Stimulated activated CD8-positive, alpha-beta memory T cell treated with anti-CD3 and anti-CD28 coated beads, Interleukin-4, amount 100 ng/mL, for 48 hours (primary cell): Measurements from ENCODE around the gene TRIO.

Experiments used
- DNase-seq: peaks from one replicate; pipeline ENCODE4 v3.0.0-alpha.2; 2020

Gene TRIO

DNA sequence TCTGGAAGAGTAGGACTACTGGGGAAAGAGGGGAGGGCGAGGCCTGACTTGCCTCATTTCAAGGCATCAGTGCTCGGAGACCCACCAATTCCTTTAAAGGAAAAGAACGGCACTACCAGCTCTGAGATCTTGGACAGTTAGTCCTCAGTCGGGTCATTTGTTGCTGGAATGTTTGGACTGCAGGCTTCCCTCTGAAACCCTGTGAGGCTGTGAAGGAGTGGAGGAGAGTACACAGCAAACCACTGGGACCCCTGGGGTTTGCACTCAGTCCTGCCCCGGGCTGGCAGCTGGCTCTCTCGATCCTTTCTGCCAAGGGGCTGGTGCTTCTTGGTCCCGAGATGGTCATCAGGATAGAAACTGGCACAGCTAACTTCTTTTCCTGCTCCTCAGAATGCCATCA is 194.5 kb downstream of the TRIO start:
- no peak for DNase-seq

DNA sequence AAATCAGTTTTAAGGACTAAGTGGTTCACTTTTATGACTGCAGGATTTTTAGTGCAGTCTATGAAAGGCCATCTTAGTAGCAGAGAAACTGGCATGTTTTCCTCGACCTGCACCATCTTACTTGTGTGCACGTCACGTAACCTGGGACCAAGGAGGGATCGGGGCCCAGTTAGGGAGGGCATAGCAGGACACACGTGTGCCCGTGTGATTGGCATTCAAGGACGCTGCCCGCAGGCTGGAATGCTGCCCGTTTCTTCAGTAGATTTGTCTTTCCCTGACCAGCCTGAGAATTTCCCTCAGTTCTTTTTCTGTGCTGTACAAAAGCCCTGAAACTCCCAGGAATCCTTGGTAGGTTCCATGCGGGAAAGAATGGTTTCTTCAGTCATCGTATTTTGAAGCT is 196.3 kb downstream of the TRIO start:
- DNase-seq, result no peak

DNA sequence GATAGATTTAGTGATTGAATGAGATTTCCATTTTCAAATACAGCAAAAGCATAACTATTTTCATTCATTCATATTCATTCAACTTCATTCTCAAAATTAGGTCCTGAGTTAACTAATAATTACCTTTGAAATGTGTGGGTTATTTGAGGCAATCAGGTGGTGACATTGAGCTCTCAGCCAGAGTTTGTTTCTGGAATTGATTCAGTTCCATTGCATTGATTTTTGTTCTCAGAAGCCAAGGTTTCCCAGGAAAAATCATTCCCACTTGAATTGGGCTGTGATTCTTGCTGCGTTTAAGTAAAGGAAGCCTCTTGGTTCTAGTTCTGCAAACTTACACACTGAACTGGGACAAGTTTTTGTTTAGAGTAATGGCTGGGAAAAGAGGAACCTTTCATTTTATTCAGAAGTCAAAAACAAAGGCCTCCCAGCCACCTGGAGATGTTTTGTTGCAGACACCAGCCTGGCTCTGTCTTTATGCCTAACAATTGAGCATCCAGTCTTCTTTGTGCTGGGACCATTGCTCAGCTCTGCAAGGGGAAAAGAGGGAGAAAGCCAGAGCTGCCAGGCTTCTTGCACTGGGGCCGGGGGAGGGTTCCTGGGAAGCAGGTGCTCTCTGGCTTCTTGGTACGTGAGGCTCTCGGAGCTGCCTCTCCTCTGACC is 198.6 kb downstream of the TRIO start:
- no peak for DNase-seq

DNA sequence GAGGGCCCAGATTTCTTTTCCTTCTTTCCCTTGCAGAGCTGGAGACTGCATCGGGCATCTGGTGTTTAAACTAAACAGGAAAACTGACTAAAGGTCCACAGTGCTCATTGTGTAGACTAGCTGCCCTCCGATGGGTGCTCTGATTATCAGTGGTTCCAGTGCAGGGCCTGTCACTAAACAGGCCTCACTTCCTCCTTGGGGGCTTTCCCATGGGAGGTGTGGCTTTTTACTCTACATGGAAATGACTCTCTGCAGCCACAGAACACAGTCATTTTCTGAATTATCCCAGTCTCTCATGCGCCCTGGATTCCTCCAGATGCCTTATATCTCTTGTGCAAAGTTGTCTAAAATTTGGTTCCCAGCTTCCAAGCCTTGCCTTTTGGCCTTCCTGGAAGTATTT is 199.2 kb downstream of the TRIO start:
- DNase-seq, result no peak

DNA sequence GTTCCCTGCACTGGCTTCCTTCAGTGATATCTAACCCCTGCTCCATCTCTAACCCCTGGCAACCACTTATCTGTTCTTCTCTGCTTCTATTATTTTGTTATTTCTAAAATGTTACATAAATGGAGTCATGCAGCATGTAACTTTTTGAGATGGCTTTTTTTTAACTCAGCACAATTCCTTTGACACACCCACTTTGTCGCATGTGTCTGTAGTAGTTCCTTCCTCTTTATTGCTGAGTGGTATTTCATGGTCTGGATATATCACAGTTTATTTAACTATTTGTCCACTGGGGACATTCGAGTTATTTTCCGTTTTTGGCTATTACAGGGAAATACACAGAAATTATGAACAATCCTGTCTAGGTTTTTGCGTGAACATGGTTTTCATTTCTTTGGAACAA is 200.2 kb downstream of the TRIO start:
- DNase-seq, result no peak

DNA sequence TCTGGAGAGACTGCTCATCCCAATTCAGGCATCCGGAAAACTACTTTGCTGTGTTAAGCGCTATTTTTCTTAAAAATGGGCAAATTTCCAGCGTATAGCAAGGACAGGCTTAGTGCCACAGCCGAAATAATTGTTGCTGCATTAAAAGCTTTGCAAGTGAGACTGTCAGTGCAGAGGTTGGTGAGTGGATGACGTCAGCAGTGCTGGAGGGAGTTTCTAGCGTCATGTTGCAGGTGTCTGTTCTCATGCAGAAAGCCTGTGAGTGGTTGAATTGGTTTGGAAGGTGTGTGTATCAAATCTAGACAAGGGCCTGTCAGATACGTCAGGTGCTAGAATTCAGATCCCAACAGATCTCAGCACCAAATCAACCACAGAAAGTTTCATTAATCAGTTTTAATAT is 204.4 kb downstream of the TRIO start:
- no peak for DNase-seq

DNA sequence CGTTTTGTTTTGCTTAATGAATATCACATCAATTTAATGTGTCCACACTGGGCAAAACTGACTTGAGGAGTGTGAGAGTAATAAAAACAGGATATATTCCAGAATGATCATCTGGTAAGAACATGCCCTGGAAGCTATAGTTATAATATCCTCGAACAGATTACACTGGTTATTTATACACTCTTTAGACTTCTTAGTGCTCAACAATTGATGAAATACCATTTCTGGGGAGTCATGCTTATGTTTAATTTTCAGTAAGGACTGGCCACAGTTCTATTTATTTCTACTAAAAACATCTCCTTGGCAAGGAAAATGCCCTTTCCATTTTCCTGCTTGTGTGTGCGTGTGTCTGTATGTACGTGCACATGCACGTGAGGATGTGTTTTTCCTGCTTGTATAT is 205.0 kb downstream of the TRIO start:
- no peak for DNase-seq

DNA sequence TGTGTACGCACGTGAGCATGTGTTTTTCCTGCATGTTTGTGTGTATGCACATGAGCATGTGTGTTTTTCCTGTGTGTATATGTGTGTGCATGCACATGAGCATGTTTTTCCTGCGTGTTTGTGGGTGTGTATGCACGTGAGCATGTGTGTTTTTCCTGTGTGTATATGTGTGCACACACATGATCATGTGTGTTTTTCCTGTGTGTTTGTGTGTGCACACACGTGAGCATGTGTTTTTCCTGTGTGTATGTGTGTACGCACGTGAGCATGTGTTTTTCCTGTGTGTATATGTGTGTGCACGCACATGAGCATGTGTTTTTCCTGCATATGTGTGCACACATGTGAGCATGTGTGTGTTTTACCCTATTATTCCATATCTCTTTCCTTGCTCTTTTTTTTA is 205.9 kb downstream of the TRIO start:
- no peak for DNase-seq

DNA sequence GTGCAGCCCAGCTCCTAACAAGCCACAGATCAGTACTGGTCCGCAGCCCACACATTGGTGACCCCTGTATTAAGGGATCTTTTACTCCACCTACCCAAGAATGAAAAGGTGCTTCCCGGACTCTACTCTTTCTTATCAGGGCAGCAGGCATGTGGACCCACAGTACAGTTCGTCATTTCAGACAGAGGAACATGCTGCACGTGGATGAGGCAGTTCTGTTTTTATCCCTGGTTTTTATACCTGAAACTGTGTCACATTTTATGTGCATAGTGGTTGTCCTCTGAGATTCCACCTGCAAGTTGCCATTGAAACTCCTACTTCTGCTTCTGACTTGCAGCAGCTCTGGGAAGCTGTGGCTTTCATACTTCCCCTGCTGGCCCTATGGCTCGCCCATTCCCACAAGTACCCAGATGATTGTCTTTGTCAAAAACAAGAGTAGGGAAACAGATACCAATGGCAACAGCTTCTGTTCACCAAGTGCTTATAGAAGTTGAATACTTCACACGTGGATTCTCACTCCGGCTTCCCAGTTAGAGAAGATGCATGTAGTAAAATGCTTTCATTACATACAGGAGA is 208.0 kb downstream of the TRIO start:
- no peak for DNase-seq

DNA sequence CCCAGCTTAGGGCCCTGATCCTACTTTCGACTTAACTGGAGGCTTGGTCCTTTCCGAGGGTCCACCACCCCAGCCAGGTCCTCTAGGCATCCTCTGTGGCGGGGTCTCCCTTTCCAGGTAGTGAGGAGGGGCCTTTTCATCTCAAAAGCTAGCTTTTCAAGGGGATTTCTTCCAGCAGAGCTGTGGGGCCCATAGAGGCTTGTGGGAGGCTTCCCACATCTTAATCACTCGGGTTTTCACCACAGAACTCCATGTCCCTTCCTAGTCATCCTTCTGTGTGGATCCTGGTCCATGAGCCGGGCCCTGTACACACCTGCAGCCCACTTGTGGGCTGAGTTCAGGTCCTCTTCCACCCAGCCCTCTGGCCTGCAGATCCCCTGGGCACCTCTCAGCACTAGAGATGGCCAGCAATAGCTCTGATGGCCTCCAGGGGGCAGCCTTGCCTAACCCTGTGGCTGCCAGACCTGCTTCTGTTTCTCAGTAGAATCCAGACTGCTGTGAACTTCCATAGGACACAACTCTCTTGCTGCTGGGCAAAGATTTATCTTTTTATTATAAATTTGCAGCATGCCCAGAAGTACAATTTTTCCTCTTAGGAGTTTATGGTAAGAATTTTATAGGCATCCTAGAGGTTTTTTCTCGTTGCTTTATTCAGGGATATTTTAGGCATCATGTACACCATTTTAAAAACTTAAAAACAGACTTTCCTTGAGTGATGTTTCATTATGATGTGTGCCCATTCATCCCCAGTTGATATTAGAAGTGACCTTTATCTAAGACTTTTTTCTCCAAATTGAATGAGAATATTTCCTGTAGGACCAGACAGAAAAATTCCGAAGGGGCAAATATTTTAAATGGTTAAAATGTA is 208.9 kb downstream of the TRIO start:
- DNase-seq, result peak; percentile 74

DNA sequence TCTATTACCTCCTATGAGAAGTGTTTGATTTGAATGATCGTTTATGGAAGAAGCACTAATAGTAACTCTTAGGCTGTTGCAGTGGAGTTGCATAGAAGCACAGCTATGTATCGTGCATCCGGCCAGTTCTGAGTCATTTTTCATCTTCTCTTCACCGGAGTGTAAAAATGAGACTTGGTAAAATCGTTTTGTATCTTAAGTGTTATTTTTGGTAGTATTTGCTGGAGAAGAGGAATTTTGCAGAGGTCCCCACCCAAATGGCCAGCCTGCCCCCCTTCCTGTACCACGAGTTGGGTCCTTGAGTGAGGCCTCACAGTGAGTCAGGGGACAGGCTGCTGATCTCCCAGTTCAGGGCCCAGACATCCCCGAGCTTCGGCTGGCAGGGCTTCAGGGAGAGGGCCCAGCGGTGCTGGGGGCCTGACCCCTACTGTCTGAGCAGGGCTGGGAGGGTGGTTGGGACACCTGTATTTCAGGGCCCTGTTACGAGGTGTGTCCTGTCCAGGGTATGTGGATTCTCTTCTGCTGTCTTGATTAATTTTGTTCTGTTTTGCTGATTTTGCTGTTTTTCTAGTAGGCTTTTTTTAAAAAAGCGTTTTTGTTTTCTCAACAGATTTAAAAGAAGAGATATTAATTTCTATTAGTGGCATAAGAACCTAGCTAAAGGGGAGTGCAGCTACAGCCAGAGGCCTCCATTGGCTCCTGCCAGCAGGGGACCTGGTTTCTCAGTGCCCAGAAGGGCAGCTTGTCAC is 210.8 kb downstream of the TRIO start:
- DNase-seq, result no peak

DNA sequence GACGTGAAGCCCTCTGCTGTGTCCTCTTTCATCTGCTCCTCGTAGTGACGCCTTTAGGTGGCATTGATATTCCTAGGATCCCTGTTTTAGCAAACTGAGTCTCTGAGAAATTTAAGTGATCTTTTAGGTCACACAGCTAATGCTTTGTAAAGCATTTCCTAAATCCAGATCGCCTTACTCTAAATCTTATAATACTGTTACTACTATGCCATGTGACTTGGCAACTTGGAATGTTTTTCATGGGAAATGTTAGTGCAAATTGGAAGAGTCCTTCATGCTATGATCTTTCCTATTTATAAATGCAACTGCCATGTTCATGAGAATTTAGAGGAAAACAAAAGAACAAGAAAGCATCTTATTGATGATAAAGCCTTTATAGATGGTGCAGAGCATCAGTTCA is 212.2 kb downstream of the TRIO start:
- DNase-seq, result no peak

DNA sequence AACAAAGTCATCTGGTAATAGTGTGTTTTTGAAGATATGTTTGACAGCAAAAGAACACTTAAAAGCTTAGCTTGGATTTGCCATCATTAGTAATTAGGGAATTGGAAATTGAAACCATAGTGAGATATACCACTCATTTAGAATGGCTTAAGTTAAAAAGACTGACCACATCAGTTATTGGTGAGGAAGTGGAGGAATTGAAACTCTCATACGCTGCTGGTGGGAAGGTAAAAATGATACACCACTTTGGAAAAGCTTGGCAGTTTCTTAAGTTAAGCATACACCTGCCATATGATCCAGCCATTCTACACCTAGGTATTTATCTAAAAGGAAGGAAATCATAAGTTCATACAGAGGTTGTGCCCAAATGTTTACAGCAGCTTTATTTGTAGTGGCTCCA is 213.2 kb downstream of the TRIO start:
- no peak for DNase-seq

DNA sequence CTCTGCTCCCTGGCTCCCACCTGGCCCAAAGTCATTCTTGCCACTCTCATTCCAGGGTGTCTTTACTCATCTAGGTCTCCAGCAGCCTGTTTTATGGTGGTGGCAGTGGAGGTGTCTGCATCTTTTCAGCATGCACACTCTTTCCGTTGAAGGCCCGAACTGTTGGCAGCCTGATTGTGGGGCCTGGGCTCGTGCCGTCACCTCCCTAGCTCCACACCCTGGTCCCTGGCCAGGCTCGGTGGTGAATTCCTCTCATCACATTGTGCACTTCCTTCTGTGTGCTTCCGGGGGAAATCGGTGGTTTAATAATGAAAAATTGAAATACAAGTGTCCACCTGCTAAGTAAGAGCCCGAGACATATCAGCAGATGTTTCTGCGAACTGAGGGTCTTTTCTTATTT is 214.3 kb downstream of the TRIO start:
- no peak for DNase-seq

DNA sequence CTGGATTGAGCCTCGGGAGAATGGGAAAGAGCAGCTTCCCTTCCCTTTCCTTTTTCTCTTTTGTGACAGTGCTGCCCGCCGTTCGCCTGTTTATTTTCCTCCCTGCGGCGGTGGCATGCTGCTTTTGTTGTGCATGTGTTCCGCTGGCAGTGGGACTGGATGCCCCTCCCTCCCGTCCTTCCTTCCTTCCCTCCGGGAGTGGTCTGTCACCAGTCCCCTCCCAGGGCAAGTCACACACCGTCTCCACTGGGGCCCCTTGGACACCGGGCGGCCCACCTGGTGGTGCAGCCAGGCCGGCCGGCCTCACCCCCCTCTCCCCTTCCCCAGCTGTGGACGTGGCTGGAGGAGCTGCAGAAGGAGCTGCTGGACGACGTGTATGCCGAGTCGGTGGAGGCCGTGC is 214.7 kb downstream of the TRIO start:
- DNase-seq, result no peak

DNA sequence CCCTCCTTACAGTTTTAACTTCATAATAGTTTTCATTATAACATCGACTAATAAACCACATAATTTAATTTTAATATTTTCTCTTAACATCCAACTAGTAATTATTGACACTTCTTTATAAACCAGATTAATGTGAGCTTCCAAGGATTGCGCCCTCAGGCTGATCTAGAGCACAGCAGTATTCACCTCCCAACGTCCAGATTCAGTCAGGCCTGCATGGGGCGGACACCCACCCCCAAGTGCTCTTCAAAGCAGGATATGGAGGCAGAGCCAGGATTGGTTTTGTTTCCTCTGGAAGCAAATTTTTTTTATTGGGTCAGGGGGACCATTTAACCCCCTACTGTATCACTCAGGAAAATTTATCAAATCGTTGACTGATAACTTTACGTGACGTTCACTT is 215.4 kb downstream of the TRIO start:
- no peak for DNase-seq

DNA sequence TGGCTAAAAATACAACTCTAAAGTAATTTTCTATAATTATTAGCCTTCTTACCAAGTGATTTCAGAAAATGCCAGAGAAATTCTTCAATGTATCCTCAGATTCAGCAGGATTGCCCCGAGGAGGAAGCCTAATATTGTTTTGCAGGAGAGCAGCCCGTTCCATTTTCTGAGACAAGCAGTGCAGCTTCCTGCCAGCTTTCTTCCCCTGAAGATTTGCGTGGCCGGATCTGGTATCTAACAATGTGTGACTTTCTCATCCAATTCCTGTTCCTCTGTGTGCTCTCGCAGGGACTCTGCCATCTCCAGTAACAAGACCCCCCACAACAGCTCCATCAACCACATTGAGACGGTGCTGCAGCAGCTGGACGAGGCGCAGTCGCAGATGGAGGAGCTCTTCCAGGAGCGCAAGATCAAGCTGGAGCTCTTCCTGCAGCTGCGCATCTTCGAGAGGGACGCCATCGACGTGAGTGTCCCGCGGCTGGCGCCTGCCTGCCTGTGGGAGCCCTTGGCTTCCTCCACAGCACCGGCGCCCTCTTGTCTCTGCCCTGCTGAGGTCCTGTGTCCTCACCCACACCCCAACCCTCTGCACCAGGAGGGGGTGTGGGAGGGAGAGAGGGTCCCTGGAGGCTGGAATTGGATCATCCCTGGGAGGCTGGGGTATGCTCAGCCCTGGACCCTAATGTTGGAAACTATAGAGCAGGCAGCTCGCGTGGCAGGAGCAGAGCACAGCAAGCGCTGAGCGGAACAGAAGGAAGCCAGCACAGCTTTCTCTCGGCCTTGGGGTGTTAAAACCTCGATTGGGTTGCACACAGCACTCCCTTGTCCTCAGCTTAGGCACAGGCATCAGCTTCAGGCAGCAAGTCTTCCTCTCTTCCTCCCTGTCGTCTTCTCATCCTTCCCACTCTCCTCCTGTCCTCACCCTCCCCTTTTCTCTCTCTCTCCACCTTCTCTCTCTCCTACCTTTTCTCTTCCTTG is 216.2 kb downstream of the TRIO start:
- DNase-seq, result no peak

DNA sequence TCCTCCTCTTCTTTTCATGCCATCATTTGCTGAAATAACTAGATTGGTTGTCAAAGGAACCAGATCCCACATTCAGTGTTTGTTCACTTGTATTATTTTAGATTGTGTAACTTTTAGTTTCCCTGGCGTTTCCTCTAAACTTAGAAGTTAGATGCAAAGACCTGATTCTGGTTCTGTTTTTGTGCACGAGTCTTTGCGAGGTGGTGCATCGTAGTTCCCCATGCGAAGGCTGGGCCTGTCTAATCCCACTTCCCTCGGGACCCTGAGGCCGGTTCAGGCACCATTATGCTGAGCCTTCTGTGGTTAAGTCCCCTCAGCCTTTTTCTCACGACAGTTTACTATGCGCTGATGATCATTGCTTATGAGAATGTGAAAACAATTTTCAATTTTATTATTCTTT is 219.3 kb downstream of the TRIO start:
- DNase-seq, result no peak

DNA sequence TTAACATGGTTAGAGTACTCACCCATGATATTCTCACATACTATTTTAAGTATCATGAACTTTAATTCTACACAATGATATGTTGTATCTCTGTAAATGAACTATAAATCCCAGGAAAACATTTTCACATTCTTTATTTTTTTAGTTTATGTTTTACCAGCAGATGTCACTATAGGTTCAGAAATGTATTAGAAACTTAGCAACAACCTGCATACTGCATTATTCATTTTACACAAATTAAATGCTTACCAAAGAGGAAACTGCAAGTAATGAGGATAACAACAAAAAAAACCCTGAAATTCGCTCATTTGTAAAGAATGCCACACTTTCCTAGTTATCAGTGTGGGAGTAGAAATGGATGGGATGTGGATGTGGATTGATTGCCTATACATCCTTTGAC is 221.0 kb downstream of the TRIO start:
- DNase-seq, result no peak

DNA sequence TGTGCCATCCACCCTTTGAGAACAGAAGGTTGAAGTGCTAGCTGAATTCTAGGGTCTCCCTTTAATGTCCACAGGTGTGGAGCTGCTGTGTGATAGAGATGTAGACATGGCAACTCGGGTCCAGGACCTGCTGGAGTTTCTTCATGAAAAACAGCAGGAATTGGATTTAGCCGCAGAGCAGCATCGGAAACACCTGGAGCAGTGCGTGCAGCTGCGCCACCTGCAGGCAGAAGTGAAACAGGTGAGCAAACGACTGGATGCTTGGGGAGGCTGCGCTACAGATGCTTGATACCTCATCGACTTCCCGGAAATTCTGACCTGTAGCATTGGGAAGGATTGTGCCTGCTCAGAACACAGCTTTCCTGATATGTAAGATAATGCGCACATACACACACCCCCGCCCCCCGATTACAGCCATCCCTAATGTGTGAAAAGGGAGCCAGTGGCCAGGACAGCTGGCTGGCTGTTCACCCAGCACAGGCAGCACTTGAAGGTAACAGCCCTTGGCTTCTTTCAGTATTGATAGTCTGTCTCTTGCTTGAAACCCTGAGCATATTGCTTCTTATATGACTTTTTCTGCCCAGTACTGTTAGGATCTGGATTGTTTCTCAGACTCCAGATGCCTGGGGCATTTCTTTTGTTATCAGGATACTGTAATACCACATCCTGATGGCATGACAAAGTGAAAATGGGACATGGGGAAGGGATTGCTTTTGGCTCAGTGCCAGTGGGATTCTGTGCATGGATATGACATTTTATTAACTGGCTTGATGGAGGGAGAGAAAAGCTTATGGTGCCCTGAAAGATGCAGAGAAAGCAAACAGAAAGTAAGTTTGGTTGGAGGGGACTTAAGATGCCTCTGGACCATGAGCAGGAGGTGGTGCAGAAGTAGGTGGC is 221.7 kb downstream of the TRIO start:
- peak; percentile 43 for DNase-seq

DNA sequence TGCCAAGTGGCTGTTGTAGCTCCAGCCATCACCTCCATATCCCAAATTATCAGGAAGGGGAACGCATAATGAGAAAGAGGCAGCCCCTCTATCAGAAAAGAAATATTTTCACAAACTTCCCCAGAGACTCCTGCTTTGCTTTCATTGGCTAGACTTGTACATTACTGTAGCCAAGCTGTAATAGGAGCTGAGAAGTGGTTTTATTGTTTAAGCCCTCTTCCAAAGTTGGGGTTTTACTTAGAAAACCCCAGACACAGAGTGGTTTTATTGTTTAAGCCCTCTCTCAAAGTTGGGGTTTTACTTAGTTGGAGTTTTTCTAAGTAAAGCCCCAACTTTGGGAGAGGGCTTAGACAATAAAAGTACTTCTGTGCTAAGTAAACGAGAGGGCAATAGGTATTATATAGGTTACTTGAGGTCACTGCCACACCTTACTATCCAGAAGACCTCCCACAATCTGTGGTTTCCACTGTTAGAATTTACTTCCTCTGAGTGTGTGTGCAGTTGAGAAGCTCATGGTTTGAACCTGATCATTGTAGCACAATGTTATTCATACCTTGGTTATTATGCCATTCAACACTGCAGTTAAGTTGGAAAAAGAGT is 222.8 kb downstream of the TRIO start:
- DNase-seq, result no peak
